Measurements from ENCODE around the gene RNF114.

DNA sequence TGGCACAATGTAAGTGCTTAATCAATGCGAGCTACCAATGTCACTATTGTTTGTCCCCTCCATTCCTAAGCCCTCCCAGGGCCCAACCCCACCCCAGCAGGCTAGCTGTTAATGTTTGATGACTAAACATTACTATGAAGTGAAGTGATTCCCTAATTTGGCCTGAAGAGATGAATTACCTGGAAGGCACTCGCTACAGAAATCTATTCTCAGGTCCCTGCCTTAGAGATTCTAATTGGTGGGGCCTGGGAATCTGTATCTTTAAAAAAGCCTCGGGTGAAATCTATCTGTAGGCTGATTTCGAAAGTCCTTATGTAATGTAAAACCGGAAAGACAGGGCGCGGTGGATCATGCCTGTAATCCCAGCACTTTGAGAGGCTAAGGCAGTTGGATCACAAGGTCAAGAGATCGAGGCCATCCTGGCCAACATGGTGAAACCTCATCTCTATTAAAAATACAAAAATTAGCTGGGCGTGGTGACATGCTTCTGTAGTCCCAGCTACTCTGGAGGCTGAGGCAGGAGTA is 29.6 kb downstream of the RNF114 start:
- TF ChIP-seq POLR2A (IDR thresholded peaks at IDR 0.05) = no peak
- TF ChIP-seq, protein P1, sequence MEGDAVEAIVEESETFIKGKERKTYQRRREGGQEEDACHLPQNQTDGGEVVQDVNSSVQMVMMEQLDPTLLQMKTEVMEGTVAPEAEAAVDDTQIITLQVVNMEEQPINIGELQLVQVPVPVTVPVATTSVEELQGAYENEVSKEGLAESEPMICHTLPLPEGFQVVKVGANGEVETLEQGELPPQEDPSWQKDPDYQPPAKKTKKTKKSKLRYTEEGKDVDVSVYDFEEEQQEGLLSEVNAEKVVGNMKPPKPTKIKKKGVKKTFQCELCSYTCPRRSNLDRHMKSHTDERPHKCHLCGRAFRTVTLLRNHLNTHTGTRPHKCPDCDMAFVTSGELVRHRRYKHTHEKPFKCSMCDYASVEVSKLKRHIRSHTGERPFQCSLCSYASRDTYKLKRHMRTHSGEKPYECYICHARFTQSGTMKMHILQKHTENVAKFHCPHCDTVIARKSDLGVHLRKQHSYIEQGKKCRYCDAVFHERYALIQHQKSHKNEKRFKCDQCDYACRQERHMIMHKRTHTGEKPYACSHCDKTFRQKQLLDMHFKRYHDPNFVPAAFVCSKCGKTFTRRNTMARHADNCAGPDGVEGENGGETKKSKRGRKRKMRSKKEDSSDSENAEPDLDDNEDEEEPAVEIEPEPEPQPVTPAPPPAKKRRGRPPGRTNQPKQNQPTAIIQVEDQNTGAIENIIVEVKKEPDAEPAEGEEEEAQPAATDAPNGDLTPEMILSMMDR (IDR thresholded peaks at IDR 0.05) = no peak
